ENCODE measurements around the gene KCTD13.
A peak's percentile ranks its signal among the peaks of the same experiment; 100 is the strongest.
"Not testable (repeated sequence)": the region's sequence is repeated elsewhere in the genome, so short reads cannot be mapped to it uniquely, and the experiment has no call there.

The KCTD13 gene

DNA sequence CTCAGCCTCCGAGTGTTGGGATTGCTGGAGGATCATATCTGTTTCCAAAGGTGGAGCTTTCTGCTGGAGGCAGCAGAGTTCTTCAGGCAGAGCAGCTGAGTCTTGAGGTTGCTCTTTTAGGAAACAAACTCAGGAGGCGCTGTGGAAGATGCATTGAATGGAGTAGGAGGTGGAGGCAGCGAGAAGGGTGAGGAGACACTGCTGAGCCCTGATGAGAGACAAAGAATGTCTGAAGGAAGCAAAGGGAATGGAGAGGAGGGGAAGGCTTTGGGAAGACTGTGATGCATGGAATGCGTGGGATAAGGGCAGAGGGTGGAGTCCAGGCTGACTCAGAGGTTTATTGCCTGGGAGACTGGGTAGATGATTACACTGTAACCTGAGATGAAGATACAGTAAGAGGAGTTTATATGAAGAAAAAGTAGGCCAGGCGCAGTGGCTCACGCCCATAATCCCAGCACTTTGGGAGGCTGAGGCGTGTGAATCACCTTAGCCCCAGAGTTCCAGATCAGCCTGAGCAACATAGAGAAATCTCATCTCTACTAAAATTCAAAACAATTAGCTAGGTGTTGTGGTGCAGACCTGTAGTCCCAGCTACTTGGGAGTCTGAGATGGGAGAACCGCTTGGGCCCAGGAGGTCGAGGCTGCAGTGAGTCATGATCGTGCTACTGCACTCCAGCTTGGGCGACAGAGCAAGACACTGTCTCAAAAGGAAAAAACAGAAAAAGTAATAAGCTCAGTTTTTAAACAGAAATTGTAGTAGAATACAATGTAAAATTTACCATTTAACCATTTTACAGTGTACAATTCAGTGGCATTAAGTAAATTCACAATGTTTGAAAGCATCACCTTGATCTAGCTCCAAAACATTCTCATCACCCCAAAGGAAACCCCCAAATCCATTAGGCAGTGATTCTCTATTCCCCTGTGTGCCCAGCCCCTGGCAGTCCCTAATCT, 18.1 kb upstream of the KCTD13 start:
- peak; percentile 63 for DNase-seq

DNA sequence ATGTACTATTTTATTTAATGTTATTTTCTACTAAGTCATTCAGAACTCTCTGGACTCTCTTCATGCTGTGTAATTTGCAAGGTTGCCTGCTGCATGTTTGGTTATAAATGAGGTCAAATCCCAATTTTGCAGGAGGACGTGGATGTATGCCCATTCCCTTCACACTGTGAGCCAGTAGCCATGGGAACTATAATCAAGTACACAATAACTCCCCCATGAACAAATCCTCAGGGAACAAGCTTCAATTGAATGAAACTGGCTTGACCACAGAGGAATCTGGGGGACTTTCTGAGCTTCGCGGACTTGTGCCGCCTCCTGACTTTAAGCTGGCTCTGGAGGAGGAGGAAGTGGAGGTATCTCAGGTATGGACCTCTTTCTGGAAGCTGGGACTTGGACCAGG, 14.6 kb upstream of the KCTD13 start:
- DNase-seq = no peak

DNA sequence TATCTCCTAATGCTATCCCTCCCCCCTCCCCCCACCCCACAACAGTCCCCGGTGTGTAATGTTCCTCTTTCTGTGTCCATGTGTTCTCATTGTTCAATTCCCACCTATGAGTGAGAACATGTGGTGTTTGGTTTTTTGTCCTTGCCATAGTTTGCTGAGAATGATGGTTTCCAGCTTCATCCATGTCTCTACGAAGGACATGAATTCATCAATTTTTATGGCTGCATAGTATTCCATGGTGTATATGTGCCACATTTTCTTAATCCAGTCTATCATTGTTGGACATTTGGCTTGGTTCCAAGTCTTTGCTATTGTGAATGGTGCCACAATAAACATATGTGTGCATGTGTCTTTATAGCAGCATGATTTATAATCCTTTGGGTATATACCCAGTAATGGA, 5.7 kb upstream of the KCTD13 start:
- not testable (repeated sequence) for DNase-seq

DNA sequence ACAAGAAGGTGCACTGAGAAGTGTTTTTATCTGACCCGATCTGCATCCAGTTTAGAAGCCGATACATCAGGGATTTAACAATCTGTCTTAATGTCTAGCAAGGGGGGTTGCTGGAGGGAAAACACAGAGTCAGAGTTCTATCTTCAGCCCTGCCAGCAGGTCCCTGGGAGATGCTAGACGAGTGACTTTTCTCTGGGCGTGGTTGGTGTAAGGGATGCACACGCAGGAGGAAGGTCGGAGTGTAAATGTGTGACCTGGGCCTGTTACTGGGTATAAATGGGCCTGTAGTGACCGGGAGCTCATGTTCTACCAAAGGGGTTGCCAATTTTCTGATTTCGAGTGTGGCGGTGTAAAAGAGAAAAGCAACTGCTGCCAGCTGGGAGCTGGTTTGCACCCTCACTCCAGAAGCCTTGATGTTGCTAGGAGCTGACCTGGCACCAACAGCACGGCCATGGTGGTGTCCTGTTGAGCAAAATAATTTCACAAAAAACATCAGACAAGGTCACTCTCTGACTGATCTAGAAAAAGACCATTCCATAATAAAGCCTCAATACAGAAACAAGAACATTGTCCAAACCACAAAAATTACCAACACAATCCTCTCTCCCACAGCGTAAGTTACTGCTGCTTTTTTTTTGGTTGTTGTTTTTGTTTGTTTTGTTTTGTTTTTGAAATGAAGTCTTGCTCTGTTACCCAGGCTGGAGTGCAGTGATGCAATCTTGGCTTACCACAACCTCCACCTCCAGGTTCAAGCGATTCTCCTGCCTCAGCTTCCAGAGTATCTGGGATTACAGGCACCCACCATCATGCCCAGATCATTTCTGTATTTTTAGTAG, 1.3 kb upstream of the KCTD13 start:
- DNase-seq = no peak

DNA sequence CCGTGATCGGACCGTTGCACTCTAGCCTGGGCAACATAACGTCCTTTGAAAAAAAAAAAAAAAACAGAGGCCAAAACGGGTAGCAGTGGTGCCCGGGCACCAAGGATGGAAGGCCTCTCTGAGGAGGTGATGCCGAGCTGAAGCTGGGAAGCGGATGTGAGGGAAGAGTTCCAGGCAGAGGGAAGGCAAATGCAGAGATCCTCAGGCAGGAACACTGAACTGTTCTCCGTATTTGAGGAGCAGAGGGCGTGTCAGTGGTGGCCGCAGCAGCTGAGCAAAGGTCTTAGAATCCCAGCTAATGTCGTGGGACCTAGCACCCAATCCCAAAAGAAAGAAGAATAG, 656 bp upstream of the KCTD13 start:
- DNase-seq = peak; percentile 43

DNA sequence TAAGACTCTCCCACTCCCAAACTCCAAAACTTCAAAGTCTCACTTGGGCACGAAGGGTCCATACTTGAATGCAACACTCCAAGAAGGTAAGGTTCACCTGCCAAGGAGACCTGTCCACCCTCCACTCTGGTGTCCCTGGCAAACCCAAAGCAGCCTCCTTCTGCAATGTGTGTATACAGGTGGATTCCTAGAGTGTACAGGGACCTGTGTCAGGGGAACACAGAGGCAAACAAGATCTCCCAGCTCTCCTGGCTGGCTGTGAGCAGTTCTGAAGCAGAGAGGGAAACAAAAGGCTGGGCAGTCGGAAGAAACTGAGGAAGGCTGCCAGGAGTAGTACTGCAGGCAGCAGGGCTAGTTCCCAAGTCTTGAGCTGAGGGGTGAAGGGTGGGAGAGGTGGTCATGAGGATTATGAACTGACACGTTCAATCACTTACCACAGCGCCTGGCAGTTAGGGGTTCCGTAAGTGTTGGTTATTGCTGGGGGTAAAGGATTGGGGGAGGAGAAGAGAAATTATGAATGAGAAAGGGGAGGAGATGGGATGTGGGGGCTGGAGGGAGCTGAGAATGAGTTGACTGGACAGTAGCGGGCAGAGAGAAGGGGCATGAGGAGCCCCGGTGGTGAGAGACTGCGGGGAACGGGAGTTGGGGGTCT, 795 bp downstream of the KCTD13 start:
- no peak for DNase-seq

DNA sequence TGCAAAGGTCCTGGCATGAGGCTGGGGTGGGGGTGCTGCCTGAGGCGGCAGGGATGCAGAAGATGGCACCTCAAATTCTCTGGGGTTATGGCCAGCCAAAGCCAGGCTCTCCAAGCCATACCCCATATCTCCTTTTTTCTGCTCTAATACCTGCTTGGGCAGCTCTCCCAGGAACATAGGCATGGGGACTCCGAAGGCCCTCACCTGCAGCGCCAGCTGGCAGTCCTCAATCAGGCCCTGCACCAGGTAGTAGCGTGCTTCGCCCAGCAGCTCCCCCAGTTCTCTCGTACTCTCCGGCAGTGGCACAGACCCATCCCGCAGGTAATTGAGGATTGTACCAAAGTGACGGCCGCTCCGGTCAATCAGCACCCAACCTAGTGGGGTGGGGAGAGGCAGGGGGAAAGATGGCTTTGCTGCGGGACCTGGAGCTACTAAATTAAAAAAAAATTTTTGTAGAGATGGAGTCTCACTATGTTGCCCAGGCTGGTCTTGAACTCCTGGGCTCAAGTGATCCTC, 3.0 kb downstream of the KCTD13 start:
- DNase-seq = no peak

DNA sequence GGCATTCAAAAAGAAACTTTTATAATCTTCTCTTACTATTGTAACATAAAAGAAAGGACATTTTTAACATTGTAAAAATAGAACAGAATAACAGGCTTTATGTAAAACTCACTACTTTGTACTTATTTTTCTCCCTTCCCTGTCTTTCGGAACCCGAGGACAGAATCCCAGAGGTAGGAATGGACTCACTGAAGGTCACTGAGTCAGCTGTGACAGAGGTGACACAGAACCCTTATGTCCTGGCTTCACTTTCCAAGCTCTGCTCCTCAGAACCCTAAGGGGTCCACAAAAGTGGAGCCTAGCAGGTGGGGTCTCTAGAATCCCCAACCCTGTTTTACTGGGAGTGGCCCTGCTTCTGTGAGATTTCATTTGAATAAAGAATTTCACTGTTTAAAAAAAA, 3.7 kb downstream of the KCTD13 start:
- no peak for DNase-seq

DNA sequence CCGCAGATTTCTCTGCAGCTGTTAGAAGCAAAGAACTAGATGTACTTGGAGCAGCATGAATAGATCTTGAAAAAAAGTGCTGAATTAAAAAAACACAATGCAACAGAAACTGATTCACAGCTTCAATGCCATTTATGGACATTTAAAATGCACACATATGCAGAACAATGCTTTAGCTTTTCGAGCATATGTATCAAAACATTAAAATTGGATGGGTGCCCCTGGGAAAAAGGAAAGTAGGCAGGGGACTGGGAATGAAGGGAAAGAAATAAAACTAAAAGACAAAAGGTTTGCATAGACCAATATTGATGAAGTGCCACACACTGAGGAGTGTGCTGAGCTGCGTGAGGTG, 5.0 kb downstream of the KCTD13 start:
- no peak for DNase-seq

DNA sequence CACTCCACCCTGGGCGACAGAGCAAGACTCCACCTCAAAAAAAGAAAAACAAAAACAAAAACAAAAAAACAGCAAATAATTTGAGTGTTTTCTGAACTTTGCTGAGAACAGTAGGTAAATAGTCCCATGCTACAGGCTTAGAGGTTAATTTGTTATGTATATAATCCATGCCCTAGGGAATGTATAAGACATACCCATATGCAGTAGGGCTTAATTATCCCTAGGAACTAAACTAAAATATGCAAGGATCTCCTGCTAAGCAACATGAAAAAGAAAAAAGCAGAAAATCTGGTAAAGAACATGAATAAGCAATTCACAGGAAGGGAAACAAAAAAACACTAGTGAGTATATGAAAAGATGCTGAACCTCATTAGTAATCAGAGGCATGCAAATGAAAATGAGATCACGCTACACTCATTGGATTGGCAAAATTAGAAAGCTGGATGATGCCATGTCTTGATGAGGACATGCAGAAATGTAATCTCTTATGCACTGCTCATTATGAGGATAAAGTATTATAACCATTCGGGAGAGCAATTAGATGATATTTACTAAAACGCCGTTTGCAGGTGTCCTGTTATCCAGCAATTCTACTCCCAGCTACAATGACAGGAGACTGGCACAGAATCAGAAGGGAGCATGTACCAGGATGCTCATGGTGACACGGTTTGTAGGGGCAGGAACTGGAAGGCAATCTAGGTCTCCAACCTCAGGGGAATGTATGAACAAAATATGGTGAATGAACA, 5.6 kb downstream of the KCTD13 start:
- no peak for DNase-seq

DNA sequence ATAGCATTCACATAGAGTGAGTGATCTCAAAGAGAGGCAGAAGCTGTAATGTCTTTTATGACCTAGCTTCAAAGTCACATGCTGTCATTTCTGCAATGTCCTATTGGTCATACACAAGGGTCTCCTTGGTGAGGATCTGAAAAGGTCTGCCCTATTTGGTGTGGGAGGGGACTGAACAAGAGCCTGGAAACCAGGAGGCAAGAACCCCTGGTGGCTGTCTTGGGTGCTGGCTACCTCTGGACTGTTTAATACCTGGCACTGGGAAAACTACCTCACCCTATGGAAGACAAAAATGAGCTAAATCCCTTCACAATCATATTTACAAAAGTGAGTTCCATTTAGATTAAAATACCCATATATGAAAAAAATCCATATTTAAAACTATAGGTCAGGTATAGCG, 9.0 kb downstream of the KCTD13 start:
- DNase-seq = no peak

DNA sequence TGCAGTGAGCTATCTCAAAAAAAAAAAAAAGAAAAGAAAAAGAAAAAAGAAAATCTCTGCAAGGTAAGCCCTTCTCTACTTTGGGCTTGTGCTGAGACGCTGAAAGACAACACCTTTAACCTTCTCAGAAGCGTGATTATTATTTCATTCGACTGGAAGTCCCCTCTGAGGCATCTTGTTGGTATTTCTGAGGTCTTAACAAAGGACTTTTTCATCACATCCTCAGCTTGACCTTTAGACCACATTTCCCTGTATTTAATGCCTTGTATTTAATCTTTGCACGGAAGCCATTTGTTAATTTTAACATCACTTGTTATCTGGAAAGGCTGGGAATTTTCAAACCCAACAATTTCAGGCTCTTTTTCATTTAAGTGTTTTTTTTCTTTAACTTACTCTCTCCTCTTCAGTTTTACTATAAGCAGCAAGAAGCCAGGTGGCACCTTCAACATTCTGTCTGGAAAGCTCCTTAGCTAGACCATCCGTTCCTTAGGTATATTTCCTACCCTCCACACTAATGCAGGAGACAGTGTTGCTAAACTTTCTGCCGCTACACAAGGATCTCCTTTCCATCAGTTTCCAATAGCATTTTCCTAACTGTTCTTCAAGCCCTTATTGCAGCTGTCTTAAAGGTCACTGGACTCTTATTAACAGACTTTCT, 10.3 kb downstream of the KCTD13 start:
- DNase-seq = no peak

DNA sequence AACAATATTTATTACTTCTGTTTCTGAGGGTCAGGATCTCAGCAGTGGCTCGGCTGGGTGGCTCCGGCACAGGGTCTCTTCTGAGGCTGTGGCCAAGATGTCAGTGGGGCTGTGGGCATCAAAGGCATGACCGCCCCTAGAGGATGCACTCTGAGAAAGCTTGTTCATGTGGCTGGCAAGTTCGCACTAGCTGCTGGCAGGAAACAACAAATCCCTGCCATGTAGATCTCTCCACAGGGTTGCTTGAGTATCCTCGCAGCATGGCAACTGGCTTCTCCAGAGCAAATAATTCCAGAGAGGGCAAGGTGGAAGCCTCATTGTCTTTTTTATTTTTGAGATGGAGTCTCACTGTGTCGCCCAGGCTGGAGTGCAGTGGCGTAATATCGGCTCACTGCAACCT, 12.5 kb downstream of the KCTD13 start:
- DNase-seq = no peak

DNA sequence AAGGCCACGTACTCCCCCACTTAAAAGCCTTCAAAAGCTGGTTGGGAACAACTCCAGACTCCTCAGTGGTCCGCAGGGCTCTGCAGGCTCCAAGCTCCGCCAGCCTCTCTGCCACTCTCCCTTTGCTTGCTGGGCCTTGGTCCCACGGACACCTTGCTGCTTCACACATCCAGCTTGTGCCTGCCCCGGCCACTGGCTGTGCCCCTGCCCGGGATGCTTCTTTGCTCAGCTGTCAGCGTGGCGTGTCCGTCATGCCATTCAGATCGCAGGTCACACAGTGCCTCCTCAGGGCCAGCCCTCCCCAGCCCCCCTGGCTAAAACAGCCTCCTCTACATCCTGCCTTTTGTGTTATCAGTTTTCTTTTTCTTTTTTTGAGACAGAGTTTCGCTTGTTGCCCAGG, 13.9 kb downstream of the KCTD13 start:
- DNase-seq = no peak

DNA sequence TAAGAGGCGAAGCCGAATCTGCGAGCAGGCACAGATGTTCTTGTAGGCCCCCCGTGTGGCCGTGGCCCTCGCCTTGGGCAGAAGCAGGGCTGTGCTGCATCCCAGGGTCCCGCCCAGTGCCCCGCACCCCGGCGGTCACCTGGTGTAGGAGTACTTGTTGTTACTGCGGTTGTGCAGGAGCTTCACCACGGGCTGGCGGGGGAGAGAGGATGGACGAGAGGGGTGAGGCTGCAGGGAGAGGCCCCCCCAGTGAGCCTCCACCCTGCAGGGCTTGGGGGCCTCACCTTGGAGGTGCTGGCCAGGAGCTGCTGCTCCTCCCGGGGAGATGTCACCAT, 14.4 kb downstream of the KCTD13 start:
- no peak for DNase-seq

DNA sequence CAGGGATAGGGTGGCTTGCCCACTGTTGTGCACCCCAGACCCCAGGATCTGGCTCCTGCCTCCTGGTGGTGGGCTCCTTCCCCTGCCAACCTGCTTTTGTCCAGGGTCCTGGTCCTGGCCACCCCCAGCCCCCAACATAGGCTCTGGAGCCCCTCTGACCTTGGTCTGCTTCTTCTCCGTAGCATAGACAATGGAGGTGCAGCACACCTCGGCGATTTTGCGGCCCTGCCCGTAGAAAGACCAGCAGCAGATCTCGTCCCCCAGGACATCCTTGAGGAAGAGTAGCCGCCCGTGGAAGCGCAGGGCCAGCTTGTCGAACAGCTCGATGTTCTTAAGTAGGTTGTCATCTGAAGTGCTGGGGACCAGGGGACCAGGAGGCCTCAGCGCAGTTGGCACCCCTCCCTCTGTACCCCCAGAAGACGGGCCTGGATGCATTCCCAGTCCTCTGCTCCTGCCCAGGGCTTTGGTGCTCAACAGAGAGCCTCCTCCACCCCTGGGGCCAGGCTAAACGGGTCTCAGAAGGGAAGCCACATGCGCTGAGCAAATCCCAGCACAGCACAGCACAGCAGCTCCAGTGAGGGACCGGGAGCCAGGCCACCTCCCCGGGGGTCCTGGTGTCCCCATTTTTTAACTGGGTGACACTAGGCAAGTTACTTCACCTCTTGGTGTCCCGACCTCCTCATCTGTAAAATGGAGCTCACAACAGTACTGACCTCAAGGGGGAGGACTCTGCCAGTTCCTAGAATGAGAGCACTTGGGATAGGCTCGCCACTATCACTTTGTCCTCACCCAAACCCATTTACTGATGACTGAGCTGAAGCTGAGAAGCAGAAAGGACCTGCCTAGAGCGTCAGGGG, 15.0 kb downstream of the KCTD13 start:
- DNase-seq = no peak

DNA sequence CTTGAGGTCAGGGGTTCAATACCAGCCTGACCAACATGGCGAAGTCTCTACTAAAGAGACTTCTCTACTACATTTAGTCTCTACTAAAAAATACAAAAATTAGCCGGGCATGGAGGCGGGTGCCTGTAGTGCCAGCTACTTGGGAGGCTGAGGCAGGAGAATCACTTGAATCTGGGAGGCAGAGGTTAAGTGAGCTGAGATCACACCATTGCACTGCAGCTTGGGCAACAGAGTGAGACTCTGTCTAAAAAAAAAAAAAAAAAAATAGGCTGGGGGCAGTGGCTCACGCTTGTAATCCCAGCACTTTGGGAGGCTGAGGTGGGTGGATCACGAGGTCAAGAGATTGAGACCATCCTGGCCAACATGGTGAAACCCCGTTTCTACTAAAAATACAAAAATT, 16.2 kb downstream of the KCTD13 start:
- DNase-seq = not testable (repeated sequence)

DNA sequence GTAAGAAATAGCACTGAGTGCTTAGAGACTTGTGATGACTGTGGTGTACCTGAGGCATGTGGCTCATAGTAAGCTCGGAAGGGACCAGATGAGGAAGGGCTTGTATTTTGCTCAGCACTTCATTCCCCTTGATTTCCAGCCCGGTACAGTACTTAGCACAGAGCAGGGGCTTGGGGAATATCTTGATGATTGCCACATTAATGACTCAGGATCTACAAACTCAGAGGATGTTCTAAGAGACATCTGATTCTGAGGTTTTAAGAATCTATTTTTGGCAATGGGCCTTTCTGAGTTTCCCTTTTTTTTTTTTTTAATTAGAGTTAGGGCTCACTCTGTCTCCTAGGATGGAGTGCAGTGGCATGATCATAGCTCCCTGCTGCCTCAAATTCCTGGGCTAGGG, 16.6 kb downstream of the KCTD13 start:
- no peak for DNase-seq

DNA sequence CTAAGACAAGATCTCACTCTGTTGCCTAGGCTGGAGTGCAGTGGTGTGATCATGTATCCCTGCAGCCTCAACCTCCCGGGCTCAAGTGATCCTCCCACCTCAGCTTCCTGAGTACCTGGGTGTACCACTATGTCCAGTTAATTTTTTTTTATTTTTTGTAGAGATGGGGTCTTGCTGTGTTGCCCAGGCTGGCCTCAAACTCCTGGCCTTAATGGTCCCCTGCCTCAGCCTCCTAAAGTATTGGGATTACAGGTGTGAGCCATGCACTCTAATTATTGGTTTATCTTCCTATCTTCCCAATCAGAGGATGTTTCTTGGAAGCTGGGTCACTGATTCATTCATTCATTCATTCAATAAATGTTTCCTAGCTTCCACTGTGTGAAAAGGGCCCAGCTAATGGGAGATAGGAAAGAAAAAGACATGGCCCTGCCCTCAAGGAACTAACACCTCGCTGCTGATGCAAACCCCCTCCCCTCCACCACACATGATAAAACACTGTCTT, 17.3 kb downstream of the KCTD13 start:
- no peak for DNase-seq

DNA sequence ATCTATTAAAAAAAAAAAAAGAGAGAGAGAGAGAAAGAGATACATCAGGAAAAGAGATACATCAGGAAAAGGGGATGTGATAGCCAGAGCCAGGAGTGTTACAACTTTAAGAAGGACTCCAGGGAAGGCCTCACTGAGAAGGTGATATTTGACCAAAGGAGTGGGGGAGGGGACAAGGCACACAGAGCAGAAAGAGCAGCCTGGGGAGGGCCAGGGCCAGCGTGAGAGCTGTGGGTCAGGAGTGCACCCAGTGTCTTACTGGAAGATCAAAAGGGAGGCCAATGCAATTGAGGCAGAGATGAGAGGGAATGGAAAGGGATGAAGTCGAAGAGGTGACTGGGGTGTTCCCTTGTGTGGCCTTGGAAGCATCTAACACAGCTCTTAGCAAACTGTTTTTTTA, 18.1 kb downstream of the KCTD13 start:
- DNase-seq = no peak

Measured in femur (tissue), 1 donor.